GM18868 (cell line): Measurements from ENCODE around the gene RPS19.

ENCODE experiments used
- ATAC-seq: cut with Tn5 transposase; IDR thresholded peaks from one replicate; pipeline ENCODE4 v1.9.1; 2021; ENCODE audit warnings: mild to moderate bottlenecking, moderate library complexity; ENCODE audit not compliant: unreplicated experiment

The RPS19 gene

GRCh38 chr19:41897181-41897580 lies 37.1 kb downstream of the RPS19 start:
- ATAC-seq: no peak

- no peak for ATAC-seq
Measured at GRCh38 chr19:41897820-41898219, 37.8 kb downstream of the RPS19 start.

GRCh38 chr19:41898235-41898634 lies 38.2 kb downstream of the RPS19 start:
- no peak for ATAC-seq

GRCh38 chr19:41901707-41902360 lies 41.8 kb downstream of the RPS19 start:
- ATAC-seq: no peak

GRCh38 chr19:41902594-41902993 lies 42.5 kb downstream of the RPS19 start:
- no peak for ATAC-seq

GRCh38 chr19:41903193-41903953 lies 43.3 kb downstream of the RPS19 start:
- no peak for ATAC-seq

- ATAC-seq: no peak
Measured at GRCh38 chr19:41904118-41904870, 44.2 kb downstream of the RPS19 start.

- ATAC-seq: no peak
Measured at GRCh38 chr19:41905273-41906002, 45.4 kb downstream of the RPS19 start.

GRCh38 chr19:41906271-41906670 lies 46.2 kb downstream of the RPS19 start:
- no peak for ATAC-seq

GRCh38 chr19:41906916-41907680 lies 47.0 kb downstream of the RPS19 start:
- no peak for ATAC-seq

- no peak for ATAC-seq
Measured at GRCh38 chr19:41907994-41908615, 48.0 kb downstream of the RPS19 start.

GRCh38 chr19:41908724-41909464 lies 48.8 kb downstream of the RPS19 start:
- no peak for ATAC-seq

GRCh38 chr19:41909706-41910105 lies 49.7 kb downstream of the RPS19 start:
- ATAC-seq: no peak

- ATAC-seq: no peak
Measured at GRCh38 chr19:41910240-41910991, 50.4 kb downstream of the RPS19 start.

GRCh38 chr19:41910992-41911888 lies 51.2 kb downstream of the RPS19 start:
- ATAC-seq: no peak

GRCh38 chr19:41911889-41912731 lies 52.1 kb downstream of the RPS19 start:
- ATAC-seq: no peak
